Pulmonary artery endothelial cell (primary cell): Measurements from ENCODE around the gene CFAP65. TPM values are rescaled to one million over a fixed set of nuclear protein-coding genes. Genes with fewer than 3 reads are reported as not detected.

ENCODE experiments used
- DNase-seq: peaks from one replicate; pipeline ENCODE4 v3.0.0-alpha.2; 2011; ENCODE audit warnings: low read depth, low spot score
- total RNA-seq: library from RNA; depleted of rRNA; stranded (reverse); fragments of >200 nt; gene quantifications from 2 replicates; pipeline ENCODE4 v1.2.3, GENCODE V29; 2014

The CFAP65 gene
- total RNA-seq, 1 donor from 2014 or later, result under 0.01 TPM

DNA sequence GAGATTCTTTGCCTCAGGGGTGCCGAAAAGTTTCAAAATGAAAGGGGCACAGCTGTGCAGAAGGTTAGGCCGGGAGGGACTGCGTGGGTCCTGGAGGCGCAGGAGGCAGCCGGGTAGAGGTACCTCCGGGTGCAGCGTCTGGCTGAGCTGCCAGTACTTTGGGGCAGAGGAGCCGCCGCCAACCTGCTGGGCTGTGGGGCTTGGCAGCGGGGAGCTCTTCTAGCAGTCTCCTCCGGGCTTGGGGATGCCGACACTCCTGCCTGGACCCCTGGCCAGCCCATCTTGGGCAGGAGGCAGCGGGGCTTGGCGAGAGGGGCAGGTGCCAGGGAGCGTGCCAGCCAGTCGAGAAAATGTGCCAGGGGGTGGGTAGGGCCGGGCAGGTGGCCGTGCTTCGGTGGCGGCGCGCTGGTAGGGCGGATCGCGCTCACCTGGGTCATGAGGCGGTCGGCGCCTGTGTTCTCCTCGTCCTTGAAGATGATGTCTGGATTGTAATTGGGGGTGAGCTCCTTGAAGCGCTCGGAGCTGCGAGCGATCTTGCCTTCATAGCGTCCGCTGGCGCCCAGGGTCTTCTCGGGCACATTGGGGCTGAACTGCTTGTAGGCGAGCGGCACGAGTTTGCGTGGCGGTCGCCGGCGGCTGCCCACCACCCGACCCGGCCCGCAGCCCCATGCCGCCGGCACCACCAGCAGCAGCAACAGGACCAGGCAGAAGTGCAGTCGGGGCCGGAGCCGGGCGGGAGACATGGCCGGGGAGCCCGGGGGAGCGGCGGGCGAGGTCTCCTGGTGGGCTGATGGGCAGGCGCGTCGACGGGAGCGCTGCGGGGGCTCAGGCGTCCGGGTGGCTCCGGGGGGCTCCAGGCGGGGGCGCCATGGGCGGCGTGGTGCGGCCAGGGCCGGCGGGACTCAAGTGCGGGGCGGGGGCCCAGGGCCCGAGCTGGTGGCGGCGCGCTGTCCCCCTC is 18.7 kb upstream of the CFAP65 start:
- no peak for DNase-seq

DNA sequence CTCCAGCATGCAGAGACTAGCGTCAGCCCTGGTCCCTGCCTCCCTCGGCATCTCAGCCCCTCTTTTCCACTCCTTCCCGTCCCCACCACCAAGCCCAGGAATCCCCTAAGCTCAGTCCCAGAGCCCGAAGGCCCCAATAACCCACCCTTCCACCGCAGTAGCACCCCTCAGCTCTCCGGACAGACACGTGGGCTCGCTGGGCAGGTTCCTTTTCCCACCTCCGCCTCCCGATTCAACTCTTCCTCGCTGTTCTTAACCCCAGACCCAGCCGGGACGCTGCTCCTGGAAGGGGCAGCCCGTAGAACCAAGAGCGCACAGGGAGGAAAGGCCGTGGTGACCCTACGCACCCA is 18.0 kb upstream of the CFAP65 start:
- DNase-seq, result no peak

DNA sequence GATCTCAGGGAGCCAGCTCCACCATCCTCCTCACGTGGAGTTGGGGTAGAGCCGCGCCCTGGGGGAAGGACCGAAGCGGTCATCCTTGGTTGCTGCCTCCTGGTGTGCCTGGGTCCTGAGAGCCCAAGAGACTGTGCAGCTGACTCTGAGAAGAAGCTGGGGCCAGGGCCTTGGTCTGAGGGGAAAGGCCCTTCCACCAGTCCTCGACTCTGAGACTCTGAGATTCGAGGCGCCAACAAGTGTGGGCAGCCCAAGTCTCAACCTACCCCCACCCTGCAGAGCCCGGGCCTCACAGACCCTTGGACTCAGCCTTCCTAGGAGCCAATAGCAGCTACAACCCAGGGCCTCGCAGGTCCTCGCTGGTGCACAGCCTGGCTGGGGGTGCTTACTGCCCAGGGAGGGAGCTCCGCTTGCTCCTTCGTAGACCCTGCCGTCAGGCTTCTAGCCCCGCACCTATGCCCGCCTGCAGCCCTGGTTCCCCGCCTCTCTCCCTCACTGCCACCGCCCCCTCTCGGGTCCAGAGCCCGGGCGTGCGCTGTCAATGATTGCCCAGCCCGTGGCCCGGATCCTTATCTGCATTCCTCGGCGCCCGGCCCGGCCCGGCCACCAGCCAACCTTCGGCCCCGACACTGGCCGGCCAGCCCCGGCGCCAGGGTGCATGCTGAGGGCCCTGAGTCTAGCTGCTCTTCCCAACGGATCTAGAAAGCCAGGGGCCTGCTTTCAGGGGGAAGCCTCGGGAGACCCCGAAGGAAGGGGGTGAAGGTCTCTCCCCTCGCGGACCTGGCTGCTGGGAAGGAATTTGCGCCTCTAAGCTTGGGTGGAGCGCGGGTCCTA is 17.4 kb upstream of the CFAP65 start:
- no peak for DNase-seq

DNA sequence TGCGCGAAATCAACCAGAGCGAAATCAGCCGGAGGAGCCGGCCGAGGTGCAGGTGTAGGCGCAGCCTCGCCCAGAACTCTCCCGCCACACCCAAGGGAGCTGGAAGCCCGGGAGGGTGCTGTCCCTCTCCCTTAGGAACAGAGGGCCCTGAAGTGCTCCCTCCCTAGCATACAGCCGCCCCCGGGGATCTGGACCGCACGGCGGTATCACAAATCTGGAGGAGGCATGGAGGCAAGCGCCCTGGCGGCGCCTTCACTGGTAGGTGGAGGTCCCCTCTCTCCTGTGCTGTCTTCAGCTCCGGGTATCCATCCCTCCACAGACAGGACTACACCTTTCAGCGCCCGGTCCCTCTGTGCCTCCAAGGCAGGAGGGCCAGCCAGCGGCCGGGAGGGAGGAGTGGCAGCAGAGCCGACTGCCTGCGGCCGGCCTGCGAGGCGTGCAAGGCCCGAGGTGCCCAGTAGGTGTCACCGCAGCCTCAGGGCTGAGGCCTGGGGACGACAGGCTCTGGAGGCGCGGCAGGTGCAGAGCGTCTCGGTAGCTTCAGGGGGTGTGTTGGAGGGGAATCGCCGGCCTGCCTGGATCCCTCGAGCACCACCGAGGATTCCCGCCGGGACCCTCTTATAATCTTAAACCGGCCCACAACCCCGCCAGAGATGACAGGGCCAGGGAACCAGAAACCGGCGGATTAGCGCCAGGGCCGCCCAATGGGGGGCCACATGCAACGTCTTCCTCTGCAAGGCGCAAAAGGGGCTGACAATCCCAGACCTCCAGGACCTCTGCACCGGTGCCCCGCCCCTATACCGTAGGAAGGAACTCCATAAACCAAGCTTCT is 16.6 kb upstream of the CFAP65 start:
- peak; percentile 17 for DNase-seq

DNA sequence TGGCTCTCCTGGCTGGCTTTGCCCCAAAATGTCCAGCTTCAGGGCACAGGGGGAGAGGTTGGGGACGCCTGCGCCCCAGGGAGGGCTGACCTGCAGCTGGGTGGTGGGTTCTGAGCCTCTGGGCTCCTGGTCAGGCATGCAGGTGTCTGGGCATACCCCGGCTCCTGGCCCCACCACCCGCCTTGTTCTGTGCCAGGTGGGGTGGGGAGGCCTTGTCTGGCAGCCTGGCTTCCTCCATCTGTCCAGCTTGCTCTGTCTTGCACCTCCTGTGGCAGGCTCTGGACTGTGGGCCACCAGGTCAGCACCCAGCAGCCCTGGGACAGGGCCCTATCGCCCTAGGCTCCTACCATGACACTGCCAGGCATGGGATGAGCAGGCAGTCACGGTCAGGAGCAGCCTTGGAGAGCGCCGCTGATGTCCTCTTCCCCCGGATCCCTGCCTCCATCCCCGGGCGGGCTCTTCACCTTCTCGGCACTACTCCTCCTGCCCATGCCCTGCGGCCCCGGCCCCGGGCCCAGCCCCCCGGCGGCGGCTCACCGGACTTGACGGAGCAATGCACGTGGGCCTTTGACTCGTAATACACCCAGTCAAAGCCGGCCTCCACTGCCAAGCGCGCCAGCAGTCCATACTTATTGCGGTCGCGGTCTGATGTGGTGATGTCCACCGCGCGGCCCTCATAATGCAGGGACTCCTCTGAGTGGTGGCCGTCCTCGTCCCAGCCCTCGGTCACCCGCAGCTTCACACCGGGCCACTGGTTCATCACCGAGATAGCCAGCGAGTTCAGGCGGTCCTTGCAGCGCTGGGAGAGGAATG is 15.8 kb upstream of the CFAP65 start:
- no peak for DNase-seq

DNA sequence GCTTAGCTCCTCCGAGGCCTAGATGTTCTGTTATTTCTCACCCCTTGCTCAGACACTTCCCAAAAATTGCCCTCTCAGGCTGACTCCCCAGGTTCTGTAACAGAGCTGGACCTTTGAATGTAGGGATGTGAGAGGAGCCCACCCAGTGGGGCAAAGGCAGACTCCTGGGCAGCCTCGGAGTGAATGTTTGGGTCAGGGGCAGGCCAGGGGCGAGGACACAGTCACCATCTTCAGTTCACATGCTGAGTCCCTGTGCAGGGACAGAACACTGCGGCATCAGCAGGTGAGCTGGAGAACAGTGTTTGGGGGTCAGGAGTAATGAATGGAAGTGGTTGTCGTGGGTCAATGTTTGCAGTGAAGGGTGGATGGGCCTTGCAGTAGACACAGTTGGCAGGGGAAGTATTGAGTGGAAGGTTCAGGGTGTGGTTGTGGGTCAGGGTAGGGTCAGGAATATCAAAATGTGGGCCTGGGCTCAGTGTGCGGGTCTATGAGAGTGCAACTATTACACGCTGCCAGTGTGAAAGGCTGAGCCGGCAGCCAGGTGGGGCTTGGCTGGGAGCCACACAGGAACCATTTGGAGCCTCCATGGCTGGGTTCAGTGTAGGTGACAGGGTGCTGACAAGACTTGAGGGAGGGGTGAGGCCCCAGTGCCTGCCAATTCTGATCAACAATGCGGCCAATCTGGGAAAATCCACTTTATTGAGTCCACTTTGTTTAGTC is 15.0 kb upstream of the CFAP65 start:
- DNase-seq, result no peak

DNA sequence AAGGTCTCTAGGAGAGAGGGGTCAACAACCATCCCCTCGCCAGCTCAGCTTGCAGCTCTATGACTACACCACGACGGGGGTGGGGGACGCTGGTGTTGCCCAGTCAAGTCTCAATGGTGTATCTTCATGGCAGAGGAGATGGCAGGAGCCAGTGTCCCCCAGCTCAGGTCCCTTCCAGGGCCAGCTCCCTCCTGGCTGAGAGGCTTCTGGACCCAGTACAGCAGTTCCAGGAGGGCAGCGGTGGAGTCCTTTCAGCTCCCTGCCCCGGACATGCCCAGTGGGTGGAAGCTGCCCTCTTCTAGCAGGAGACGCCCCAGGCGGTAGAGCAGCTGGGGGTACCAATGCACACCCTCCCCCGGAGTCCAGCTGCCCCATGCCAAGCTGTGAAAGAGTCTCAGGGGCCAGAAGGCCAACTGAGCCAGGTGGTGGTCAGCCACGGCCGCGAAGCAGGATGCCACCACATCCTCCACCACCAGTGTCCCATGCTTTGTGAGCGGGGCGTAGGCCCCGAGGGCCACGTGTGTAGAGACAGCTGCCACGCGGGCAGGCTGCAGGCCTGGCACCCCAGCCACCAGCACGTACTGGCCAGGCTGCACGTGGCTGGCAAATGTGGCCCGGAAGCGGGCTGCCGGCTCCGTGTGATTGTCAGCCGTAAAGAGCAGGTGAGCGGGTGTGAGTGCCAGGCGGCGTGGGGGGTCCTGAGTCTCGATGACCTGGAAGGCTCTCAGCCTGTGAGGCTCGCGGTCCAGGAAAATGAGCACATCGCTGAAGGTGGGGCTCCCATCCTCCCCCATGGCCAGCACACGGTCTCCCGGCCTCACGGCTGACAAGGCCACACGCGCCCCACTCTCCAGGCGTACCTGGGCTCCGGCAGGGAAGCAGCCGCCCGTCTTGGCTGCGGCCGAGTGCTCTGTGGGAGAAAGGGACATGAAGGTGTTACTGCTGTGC is 13.9 kb upstream of the CFAP65 start:
- DNase-seq, result no peak

DNA sequence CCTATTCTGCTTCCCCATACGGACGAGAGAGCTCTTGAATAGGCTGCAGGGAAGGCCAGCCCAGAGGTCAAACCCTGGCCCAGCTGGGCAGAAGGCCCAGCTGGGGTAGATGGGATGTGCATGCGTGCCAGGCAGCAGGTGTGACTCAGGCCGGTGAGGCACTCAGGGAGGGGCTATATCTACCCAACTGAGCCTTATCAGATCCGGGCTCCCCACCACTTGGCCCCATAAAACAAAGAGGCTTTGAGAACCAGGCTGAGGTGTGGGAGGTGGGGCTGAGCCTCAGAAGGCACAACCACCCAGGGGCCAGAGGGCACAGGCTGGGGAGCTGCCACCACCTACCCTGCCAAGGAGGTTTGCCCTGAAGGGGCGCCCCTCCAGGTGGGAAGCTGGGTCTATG is 8.0 kb upstream of the CFAP65 start:
- no peak for DNase-seq

GRCh38 chr2:219045937-219046550 is 4.7 kb upstream of the CFAP65 start:
- DNase-seq, result no peak

GRCh38 chr2:219042750-219043149 is 1.4 kb upstream of the CFAP65 start:
- DNase-seq, result no peak

GRCh38 chr2:219042157-219042556 is 841 bp upstream of the CFAP65 start:
- DNase-seq, result no peak

DNA sequence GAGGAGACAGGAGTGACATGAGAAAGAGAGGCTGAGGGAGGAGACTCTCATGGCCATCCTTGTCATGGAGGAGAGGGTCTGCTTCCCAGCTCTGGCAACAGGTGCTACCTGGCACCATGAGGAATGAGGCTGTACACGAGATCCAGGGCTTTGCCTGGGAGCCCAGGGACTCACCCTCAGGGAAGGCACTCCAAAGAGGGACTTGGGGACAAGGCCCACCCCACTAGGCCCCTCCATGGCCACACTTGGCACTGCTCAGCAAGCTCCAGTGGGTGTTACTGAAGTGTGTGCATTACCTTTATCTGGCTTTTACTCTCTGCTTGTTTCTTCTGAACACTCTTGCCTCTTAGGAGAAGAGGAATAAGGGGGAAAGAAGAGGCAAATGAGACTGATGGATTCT is 2.7 kb downstream of the CFAP65 start:
- no peak for DNase-seq

DNA sequence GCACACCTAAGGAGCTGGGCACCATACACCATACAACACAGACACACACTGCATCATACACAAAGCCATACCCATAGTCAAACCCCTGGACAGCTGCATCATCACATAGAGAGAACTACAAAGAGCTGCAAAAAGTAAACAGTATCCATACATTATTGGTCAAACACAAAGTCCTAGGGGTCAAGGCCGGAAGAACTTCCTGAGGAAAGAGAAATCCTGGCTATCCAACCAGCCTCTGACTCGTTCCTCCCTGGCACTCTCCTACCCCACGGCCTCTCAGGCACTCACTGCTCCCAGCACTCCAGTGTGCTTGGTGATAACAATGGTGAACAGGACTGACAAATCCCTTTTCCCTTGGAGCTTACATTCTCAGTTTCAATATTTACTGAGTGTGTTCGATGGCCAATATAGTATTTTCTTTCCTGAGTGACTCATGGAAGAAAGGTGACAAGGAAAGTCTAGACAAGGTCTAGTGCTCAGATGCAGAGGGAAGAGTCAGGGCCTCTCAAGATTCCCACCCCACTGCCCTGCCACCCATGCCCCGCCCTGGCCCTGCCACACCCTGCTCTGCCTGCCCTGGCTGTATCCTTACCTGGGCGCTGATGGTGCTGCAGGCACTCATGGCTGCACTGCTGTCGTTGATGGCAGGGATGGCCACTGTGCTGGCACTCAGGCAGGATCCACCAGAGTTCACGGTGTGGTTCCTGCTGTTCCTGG is 3.4 kb downstream of the CFAP65 start:
- DNase-seq, result no peak

GRCh38 chr2:219035942-219036341 is 5.4 kb downstream of the CFAP65 start:
- DNase-seq, result no peak

DNA sequence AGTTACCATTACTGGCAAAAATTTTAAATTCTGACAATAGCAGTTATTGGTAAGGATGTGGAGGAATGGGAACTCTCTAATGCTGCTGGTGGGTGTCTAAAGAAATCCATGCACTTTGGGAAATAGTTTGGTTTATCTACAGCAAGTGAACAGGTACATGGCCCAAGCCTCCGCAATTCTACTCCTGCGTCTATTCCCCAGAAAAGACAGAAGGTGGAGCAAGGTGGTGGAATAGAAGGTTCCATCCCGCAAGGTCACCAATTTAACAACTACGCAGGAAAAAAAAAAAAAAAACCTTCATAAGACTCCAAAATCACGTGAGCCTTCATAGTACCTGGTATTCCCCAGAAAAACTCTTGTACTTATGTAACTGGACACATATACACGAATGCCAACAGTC is 6.5 kb downstream of the CFAP65 start:
- no peak for DNase-seq

DNA sequence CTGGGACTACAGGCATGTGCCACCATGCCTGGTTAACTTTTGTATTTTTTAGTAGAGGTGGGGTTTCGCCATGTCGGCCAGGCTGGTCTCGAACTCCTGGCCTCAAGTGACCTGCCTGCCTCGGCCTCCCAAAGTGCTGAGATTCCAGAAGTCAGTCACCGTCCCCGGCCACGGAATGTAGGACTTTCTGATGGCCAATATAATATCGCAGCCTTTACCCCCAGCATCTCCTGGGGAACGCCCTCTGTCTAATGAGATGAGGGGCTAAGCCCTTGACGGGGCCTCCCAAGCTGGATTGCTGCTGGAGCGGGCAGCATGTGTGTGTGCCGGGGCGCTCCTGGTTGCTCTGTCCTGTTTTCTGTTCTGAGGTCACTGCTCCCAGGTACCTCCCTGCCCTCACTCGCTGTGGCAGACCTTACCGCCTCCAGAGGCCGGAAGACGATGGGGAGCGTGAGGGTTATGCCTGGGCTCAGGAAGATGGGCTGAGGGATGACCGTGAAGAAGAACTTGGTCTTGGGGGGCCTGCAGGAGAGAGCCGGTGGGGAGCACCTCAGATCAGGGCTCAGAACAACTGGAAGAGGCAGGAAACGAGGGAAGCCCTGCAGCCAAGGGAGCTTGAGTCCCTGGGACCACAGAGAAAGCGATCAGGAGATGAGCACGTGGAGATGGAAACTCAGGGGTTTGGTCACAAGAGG is 9.1 kb downstream of the CFAP65 start:
- no peak for DNase-seq

GRCh38 chr2:219031005-219031738 is 10.1 kb downstream of the CFAP65 start:
- DNase-seq, result no peak
